Measurements from ENCODE around the gene RERE.

The RERE gene

GRCh38 chr1:8370046-8370881, 447.2 kb downstream of the RERE start:
- peak; percentile 42 for DNase-seq

GRCh38 chr1:8368956-8369639, 448.3 kb downstream of the RERE start:
- no peak for DNase-seq

GRCh38 chr1:8367571-8368194, 449.8 kb downstream of the RERE start:
- no peak for DNase-seq

- DNase-seq: no peak
Measured at GRCh38 chr1:8365661-8366362, 451.6 kb downstream of the RERE start.

- DNase-seq: no peak
Measured at GRCh38 chr1:8364528-8365442, 452.7 kb downstream of the RERE start.

GRCh38 chr1:8363767-8364301, 453.6 kb downstream of the RERE start:
- no peak for DNase-seq

GRCh38 chr1:8363186-8363766, 454.2 kb downstream of the RERE start:
- DNase-seq: no peak

- DNase-seq: no peak
Measured at GRCh38 chr1:8362701-8363101, 454.7 kb downstream of the RERE start.

- DNase-seq: no peak
Measured at GRCh38 chr1:8361198-8361849, 456.1 kb downstream of the RERE start.

- no peak for DNase-seq
Measured at GRCh38 chr1:8360493-8361197, 456.8 kb downstream of the RERE start.

- no peak for DNase-seq
Measured at GRCh38 chr1:8359617-8360481, 457.6 kb downstream of the RERE start.

GRCh38 chr1:8358897-8359616, 458.4 kb downstream of the RERE start:
- DNase-seq: no peak

GRCh38 chr1:8358241-8358896, 459.1 kb downstream of the RERE start:
- DNase-seq: no peak

- DNase-seq: no peak
Measured at GRCh38 chr1:8357329-8358101, 459.9 kb downstream of the RERE start.

GRCh38 chr1:8356256-8357209, 460.9 kb downstream of the RERE start:
- no peak for DNase-seq
